ENCODE measurements around the gene PROK2. TPM values are rescaled to one million over a fixed set of nuclear protein-coding genes. Genes with fewer than 3 reads are reported as not detected.

The PROK2 gene
- total and polyA plus RNA-seq, 7 donors: 0.08 to 0.81 (median 0.27) TPM; not detected in 2

GRCh38 chr3:71779674-71780377 lies 5.1 kb downstream of the PROK2 start:
- TF ChIP-seq, protein P1, sequence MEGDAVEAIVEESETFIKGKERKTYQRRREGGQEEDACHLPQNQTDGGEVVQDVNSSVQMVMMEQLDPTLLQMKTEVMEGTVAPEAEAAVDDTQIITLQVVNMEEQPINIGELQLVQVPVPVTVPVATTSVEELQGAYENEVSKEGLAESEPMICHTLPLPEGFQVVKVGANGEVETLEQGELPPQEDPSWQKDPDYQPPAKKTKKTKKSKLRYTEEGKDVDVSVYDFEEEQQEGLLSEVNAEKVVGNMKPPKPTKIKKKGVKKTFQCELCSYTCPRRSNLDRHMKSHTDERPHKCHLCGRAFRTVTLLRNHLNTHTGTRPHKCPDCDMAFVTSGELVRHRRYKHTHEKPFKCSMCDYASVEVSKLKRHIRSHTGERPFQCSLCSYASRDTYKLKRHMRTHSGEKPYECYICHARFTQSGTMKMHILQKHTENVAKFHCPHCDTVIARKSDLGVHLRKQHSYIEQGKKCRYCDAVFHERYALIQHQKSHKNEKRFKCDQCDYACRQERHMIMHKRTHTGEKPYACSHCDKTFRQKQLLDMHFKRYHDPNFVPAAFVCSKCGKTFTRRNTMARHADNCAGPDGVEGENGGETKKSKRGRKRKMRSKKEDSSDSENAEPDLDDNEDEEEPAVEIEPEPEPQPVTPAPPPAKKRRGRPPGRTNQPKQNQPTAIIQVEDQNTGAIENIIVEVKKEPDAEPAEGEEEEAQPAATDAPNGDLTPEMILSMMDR (IDR thresholded peaks at IDR 0.05): no peak
- no peaks in the 10 kb centered on the region for H3K36me3 ChIP-seq (ENCODE audit: insufficient read depth in 1 of 2, low read depth in 1 of 2)
- intact Hi-C loops (cut with DNase I): no loop called here
- peaks cover 7% of the 10 kb centered on the region for H3K4me1 ChIP-seq
- no peak overlapping the region for H3K4me3 ChIP-seq
- no peak for DNase-seq
- 73 to 86% (median 74%) methylated on average over 6 of the region's 6 CpGs for WGBS, 3 donors
- no peaks in the 10 kb centered on the region for H3K9me3 ChIP-seq
- no peak overlapping the region for H3K27ac ChIP-seq
- peaks cover 0 to 62% (median 6%) of the 10 kb centered on the region in 3 donors for H3K27me3 ChIP-seq (ENCODE audit: insufficient read depth in 3 of 3, low read length in 2 of 3)
- no peak for ATAC-seq

- no peak for DNase-seq
- 93 to 94% (median 93%) methylated on average over 3 of the region's 3 CpGs for WGBS, 3 donors
- peaks cover 0 to 47% (median 0%) of the 10 kb centered on the region in 3 donors for H3K27me3 ChIP-seq (ENCODE audit: insufficient read depth in 3 of 3, low read length in 2 of 3)
- TF ChIP-seq, protein P1 (IDR thresholded peaks at IDR 0.05): no peak
- intact Hi-C loops (cut with DNase I): no loop called here
- no peaks in the 10 kb centered on the region for H3K36me3 ChIP-seq (ENCODE audit: insufficient read depth in 1 of 2, low read depth in 1 of 2)
- H3K4me3 ChIP-seq: no peak overlapping the region
- no peaks in the 10 kb centered on the region for H3K9me3 ChIP-seq
- H3K27ac ChIP-seq: no peak overlapping the region
- no peaks in the 10 kb centered on the region for H3K4me1 ChIP-seq
- ATAC-seq: no peak
These were observed 6.6 kb downstream of the PROK2 start for GRCh38 chr3:71778353-71778752.

- no peak overlapping the region for H3K27ac ChIP-seq
- peaks cover 0 to 29% (median 0%) of the 10 kb centered on the region in 3 donors for H3K27me3 ChIP-seq (ENCODE audit: insufficient read depth in 3 of 3, low read length in 2 of 3)
- TF ChIP-seq, protein P1 (IDR thresholded peaks at IDR 0.05): no peak
- H3K4me1 ChIP-seq: no peaks in the 10 kb centered on the region
- intact Hi-C loops (cut with DNase I): no loop called here
- no peaks in the 10 kb centered on the region for H3K36me3 ChIP-seq (ENCODE audit: insufficient read depth in 1 of 2, low read depth in 1 of 2)
- H3K9me3 ChIP-seq: no peaks in the 10 kb centered on the region
- 60 to 81% (median 72%) methylated on average over 6 of the region's 6 CpGs for WGBS, 3 donors
- DNase-seq (no peak), ATAC-seq (no peak)
- no peak overlapping the region for H3K4me3 ChIP-seq
These were observed 8.4 kb downstream of the PROK2 start for GRCh38 chr3:71776538-71776937.

- Histone ChIP-seq H3K27me3 (ENCODE audit: insufficient read depth in 3 of 3, low read length in 2 of 3) (peaks cover 0 to 6% (median 1%) of the 10 kb centered on the region in 3 donors), H3K36me3 (ENCODE audit: insufficient read depth in 1 of 2, low read depth in 1 of 2) (no peaks in the 10 kb centered on the region), H3K4me1 (no peaks in the 10 kb centered on the region), H3K27ac (no peak overlapping the region), H3K9me3 (no peaks in the 10 kb centered on the region), H3K4me3 (no peak overlapping the region)
- 38 to 47% (median 41%) methylated on average over 1 of the region's 1 CpG for WGBS, 3 donors
- ATAC-seq (no peak), DNase-seq (no peak)
- intact Hi-C loops (cut with DNase I): no loop called here
- TF ChIP-seq, protein P1 (IDR thresholded peaks at IDR 0.05): no peak
These were observed 13.1 kb downstream of the PROK2 start for GRCh38 chr3:71771884-71772283.

DNA sequence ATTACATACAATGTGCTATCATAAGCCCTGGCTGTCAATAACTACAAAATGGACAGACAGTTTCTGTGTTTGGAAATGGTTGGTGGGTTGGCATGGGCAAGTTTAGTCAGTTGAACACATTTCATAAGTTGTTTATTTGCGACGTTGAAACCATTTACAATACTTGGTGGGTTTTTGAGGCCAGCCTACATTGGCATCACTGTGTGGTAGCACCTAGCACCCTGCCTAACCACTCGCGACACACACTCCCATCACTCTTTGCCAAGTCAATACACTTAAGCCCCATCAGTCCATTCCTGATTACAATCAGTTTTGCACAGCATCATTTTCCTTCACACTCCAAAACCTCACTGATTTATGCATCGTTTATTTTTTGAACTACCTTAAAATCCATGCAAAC lies 13.8 kb downstream of the PROK2 start:
- intact Hi-C loops (cut with DNase I): no loop called here
- H3K9me3 ChIP-seq: no peaks in the 10 kb centered on the region
- TF ChIP-seq, protein P1 (IDR thresholded peaks at IDR 0.05): no peak

More for the DNA sequence above, 13.8 kb downstream of the PROK2 start:
- WGBS, 3 donors: 59 to 73% (median 67%) methylated on average over 5 of the region's 5 CpGs
- no peaks in the 10 kb centered on the region for H3K36me3 ChIP-seq (ENCODE audit: insufficient read depth in 1 of 2, low read depth in 1 of 2)
- no peak overlapping the region for H3K27ac ChIP-seq
- no peaks in the 10 kb centered on the region for H3K4me1 ChIP-seq
- ATAC-seq (no peak), DNase-seq (no peak)
- peaks cover 0 to 6% (median 1%) of the 10 kb centered on the region in 3 donors for H3K27me3 ChIP-seq (ENCODE audit: insufficient read depth in 3 of 3, low read length in 2 of 3)
- H3K4me3 ChIP-seq: no peak overlapping the region
